ENCODE measurements around the gene TRMO. TPM values are rescaled to one million over a fixed set of nuclear protein-coding genes. Genes with fewer than 3 reads are reported as not detected.

Gene TRMO
- total and polyA plus RNA-seq, 2 of the 8 experiments (the other 6 are each of a cell fraction or from before 2014, with no cell fraction given) = 4.6 to 5.6 TPM

DNA sequence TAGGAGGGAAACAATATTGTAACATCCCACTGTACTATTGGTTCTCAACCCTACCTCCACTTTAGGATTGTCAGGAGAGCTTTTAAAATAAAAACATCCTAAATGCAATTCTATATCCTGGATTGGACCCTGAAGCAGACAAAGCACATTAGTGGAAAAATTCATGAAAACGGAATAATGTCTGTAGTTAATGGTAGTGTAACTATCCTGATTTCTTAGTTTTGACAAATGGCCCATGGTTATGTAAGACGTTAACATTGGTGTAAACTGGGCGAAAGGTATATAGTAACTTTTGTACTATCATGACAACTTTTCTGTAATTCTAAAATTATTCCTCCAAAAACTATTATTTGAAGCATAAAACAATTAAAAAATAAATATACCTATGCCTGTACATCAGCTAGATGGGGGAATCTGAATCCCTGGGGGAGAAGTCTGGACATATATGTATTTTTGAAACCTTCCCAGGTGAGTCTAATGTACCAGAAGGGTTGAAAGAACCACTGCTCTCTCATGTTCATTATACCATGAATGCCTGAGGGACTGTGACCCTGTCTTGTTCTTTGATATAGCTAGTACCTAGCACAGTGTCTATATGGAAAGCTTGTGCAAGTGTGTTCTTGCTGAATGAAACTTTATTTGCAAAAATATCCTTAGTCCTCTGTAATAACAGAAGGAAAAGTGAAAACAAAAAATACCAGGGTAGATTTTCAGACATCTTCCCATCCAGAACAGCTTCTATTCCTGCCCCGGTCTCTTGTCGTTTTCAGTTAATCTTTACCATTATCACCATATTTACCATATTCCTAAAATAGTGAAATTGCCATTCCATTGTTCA is 3.4 kb upstream of the TRMO start (continued):
- TF ChIP-seq EP300 (IDR thresholded peaks at IDR 0.05; ENCODE audit: borderline replicate concordance in 1 of 2, low read depth in 2 of 2, low read length in 2 of 2) = no peak
- TF ChIP-seq RNF2 (IDR thresholded peaks at IDR 0.05; ENCODE audit: borderline replicate concordance, low read depth, low read length, missing control alignments, poor library complexity, severe bottlenecking) = no peak
- TF ChIP-seq GABPA (IDR thresholded peaks at IDR 0.05; ENCODE audit: borderline replicate concordance, insufficient read depth, low read length) = no peak
- no peak for TF ChIP-seq TAF1 (IDR thresholded peaks at IDR 0.05; ENCODE audit: low read depth, low read length)
- no peak for TF ChIP-seq TBP (IDR thresholded peaks at IDR 0.05; ENCODE audit: low read depth, low read length)
- no peak for TF ChIP-seq KDM1A (IDR thresholded peaks at IDR 0.05; ENCODE audit: borderline replicate concordance, low read length)
- no peak for TF ChIP-seq BCL11A (IDR thresholded peaks at IDR 0.05; ENCODE audit: low read depth in 2 of 2, low read length in 2 of 2)
- TF ChIP-seq POLR2AphosphoS5 (IDR thresholded peaks at IDR 0.05; ENCODE audit: low read depth, low read length) = no peak

All from H1 (cell line).